Fibroblast of lung (primary cell): Measurements from ENCODE around the gene CGB7. TPM values are rescaled to one million over a fixed set of nuclear protein-coding genes. Genes with fewer than 3 reads are reported as not detected.
"Not testable (repeated sequence)": the region's sequence is repeated elsewhere in the genome, so short reads cannot be mapped to it uniquely, and the experiment has no call there.

Experiments
- DNase-seq, 2 donors: peaks; one replicate each; pipeline versions ENCODE4 v3.0.0 to v3.0.0-alpha.2; 2010; ENCODE audit warnings: low read depth in 2 of 2
- H2AFZ ChIP-seq: 2 replicates; pipeline ENCODE4 v1.5.1; 2012; ENCODE audit warnings: low read length, control low read depth, inconsistent platforms
- H3K27ac ChIP-seq: 2 replicates; pipeline ENCODE4 v1.5.1; 2011; ENCODE audit warnings: low read length, control low read depth; ENCODE audit not compliant: insufficient read depth
- H3K27me3 ChIP-seq: 2 replicates; pipeline ENCODE4 v1.5.1; 2011; ENCODE audit warnings: mild to moderate bottlenecking, low read length; ENCODE audit not compliant: control insufficient read depth, insufficient read depth
- H3K36me3 ChIP-seq: 2 replicates; pipeline ENCODE4 v1.5.1; 2011; ENCODE audit warnings: low read length; ENCODE audit not compliant: control insufficient read depth, insufficient read depth
- H3K4me1 ChIP-seq: 2 replicates; pipeline ENCODE4 v1.5.1; 2011; ENCODE audit warnings: low read length; ENCODE audit not compliant: control insufficient read depth, insufficient read depth; ENCODE audit errors: extremely low read depth
- H3K4me2 ChIP-seq: 2 replicates; pipeline ENCODE4 v1.5.1; 2011; ENCODE audit warnings: low read length, control low read depth; ENCODE audit not compliant: insufficient read depth; ENCODE audit errors: extremely low read depth
- H3K4me3 ChIP-seq, 4 experiments: fragments of 200-600 bp in 1 of 4; sonication (generic) in 1 of 4; replicated peaks in 1 of 4; 2 replicates each; pipeline ENCODE4 v1.5.1; 2011 to 2016; ENCODE audit warnings: low read length in 4 of 4, low read depth in 3 of 4, mild to moderate bottlenecking in 3 of 4, control low read depth in 2 of 4, inconsistent platforms in 1 of 4, mixed read lengths in 1 of 4; ENCODE audit not compliant: insufficient read depth in 1 of 4; ENCODE audit errors: control extremely low read depth in 1 of 4
- H3K79me2 ChIP-seq: 2 replicates; pipeline ENCODE4 v1.5.1; 2012; ENCODE audit warnings: mild to moderate bottlenecking, low read length, inconsistent platforms; ENCODE audit not compliant: control insufficient read depth, insufficient read depth
- H3K9ac ChIP-seq: 2 replicates; pipeline ENCODE4 v1.5.1; 2011; ENCODE audit warnings: mild to moderate bottlenecking, low read length, control low read depth; ENCODE audit not compliant: insufficient read depth
- H3K9me3 ChIP-seq: 2 replicates; pipeline ENCODE4 v1.5.1; 2012; ENCODE audit warnings: low read depth, low read length; ENCODE audit not compliant: control insufficient read depth, insufficient read depth
- H4K20me1 ChIP-seq: 2 replicates; pipeline ENCODE4 v1.5.1; 2011; ENCODE audit warnings: low read length; ENCODE audit not compliant: control insufficient read depth, insufficient read depth; ENCODE audit errors: extremely low read depth
- EZH2 ChIP-seq: IDR thresholded peaks from 2 replicates; pipeline ENCODE4 v1.5.1; 2012; ENCODE audit warnings: low read length, control low read depth, mild to moderate bottlenecking; ENCODE audit errors: missing control alignments
- polyA plus RNA-seq, 2 donors: library from polyadenylated mRNA; depleted of rRNA in 1 of 2; stranded (reverse) in 1 of 2; unstranded in 1 of 2; fragments of >200 nt; gene quantifications; 2 replicates each; pipeline ENCODE4 v1.2.1, GENCODE V29; 2011 to 2012; ENCODE audit warnings: missing spikeins in 1 of 2
- total RNA-seq: library from RNA; depleted of rRNA; stranded (reverse); fragments of >200 nt; gene quantifications from 2 replicates; pipeline ENCODE4 v1.2.1, GENCODE V29; 2014
- TF ChIP-seq, protein P1 (sequence below), 2 donors: IDR thresholded peaks in 1 of 2; conservative IDR thresholded peaks in 1 of 2; 1 replicate in 1 of 2; 2 replicates in 1 of 2; pipeline ENCODE4 v1.5.1; 2011 to 2012; ENCODE audit warnings: low read length in 2 of 2, control low read depth in 1 of 2, inconsistent platforms in 1 of 2, low read depth in 1 of 2, mild to moderate bottlenecking in 1 of 2

CGB7 gene
- total and polyA plus RNA-seq, 2 donors (not counting 1 experiment from before 2014, with no cell fraction given), result under 0.01 to 0.12 TPM

DNA sequence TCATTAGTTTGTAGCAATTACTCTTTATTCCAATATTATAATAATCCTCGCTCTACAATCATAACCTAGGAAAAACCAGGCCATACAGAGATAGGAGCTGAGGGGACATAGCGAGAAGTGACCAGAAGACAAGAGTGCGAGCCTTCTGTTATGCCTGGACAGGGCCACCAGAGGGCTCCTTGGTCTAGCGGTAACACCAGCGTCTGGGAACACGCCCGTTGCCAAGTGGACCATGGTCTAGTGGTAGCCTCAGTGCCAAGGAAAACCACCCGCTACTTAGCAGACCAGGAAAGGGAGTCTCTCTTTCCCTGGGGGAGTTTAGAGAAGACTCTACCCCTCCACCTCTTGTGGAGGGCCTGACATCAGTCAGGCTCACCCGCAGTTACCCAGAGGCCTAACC is 17.3 kb upstream of the CGB7 start:
- H3K9ac ChIP-seq, H3K4me1 ChIP-seq, H3K79me2 ChIP-seq, H3K9me3 ChIP-seq, H4K20me1 ChIP-seq, H3K4me3 ChIP-seq, H3K27ac ChIP-seq, H2AFZ ChIP-seq, H3K4me2 ChIP-seq, H3K36me3 ChIP-seq: not testable (repeated sequence)
- TF ChIP-seq, protein P1, sequence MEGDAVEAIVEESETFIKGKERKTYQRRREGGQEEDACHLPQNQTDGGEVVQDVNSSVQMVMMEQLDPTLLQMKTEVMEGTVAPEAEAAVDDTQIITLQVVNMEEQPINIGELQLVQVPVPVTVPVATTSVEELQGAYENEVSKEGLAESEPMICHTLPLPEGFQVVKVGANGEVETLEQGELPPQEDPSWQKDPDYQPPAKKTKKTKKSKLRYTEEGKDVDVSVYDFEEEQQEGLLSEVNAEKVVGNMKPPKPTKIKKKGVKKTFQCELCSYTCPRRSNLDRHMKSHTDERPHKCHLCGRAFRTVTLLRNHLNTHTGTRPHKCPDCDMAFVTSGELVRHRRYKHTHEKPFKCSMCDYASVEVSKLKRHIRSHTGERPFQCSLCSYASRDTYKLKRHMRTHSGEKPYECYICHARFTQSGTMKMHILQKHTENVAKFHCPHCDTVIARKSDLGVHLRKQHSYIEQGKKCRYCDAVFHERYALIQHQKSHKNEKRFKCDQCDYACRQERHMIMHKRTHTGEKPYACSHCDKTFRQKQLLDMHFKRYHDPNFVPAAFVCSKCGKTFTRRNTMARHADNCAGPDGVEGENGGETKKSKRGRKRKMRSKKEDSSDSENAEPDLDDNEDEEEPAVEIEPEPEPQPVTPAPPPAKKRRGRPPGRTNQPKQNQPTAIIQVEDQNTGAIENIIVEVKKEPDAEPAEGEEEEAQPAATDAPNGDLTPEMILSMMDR (conservative IDR thresholded peaks at IDR 0.05 in 1 of 2, IDR thresholded peaks at IDR 0.05 in 1 of 2; ENCODE audit: low read depth in 1 of 2, low read length in 2 of 2), result peak; percentile 52 to 56
- peaks cover 22% of the 10 kb centered on the region for H3K27me3 ChIP-seq
- peak; percentile 61 to 66 for DNase-seq

DNA sequence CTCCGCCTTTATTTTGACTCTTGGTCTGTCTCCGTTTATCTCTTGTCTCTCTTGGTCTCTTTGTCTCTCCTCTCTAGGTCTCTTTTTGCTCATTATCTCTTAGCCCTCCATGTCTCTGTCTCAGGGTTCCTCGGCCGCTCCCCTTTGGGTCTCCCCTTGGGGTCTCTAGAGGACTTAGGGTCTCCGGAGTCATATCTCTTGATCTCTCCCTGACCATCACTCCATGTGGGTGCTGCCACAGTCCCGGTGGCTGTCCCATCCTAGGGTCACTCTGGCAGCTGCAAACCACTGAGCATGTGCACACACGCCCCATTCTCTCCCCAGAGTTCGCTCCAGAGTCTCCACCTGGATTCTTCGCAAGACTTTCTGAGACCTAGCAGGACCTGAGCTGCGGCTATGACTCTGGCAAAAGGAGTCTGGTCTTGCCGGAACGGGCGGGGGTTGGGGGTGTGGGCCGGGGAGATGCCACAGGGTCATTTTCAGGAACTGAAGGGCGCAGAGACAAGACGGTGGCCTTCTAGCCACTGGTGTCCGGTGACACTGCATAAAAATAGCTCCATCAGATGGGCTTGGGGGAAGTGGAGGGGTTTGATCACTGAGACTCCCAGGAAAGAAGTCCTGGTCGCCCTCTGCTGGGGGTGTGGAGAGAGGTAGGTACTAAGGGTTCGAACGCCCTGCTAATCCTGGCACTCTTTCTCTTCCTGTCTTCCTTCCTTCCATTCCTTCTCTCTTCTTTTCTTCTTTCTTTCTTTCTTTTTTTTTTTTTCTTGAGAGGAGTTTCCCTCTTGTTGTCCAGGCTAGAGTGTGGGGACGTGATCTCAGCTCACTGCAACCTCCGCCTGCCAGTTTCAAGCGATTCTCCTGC is 16.2 kb upstream of the CGB7 start:
- Histone ChIP-seq H3K4me2 (no peak overlapping the region), H3K36me3 (no peaks in the 10 kb centered on the region), H3K27me3 (peaks cover 25% of the 10 kb centered on the region), H4K20me1 (no peaks in the 10 kb centered on the region), H3K27ac (no peak overlapping the region), H3K79me2 (no peaks in the 10 kb centered on the region), H3K4me1 (no peaks in the 10 kb centered on the region), H3K9ac (no peak overlapping the region), H2AFZ (no peak overlapping the region), H3K9me3 (no peaks in the 10 kb centered on the region), H3K4me3 (no peak overlapping the region)
- TF ChIP-seq, protein P1 (conservative IDR thresholded peaks at IDR 0.05 in 1 of 2, IDR thresholded peaks at IDR 0.05 in 1 of 2; ENCODE audit: low read depth in 1 of 2, low read length in 2 of 2), result peak; percentile 19 to 27
- no peak for TF ChIP-seq EZH2
- no peak for DNase-seq

DNA sequence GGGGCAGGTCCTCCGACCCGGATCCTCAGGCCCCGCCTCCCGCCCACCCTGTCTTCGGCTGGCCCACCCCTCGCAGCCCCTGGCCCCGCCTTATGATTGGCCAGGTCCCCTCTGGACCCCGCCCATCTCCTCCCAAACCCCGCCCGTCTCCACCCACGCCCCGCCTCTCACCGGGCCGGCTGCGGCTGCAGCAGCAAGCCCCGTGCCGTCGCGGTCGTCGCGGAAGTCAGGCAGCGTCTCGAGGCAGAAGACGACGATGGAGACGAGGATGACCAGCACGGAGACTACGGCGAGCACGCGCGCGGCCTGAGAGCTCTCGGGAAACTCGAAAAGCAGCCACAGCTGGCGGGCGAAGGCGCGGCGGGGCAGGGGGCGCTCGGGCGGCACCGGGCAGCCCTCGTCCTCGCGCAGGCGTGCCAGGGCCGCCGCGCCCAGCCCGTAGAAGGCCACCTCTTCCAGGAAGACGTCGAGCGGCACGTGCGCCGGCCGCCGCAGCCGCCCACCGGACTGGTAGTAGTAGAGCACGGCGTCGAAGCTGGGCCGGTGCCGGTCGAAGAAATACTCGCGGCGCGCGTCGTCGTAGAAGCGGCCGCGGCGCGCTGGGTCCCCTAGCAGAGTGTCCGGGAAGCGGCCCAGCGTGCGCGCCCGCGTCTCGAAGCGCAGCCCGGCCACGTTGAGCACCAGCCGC is 14.5 kb upstream of the CGB7 start:
- no peak overlapping the region for H3K4me3 ChIP-seq
- TF ChIP-seq, protein P1 (conservative IDR thresholded peaks at IDR 0.05 in 1 of 2, IDR thresholded peaks at IDR 0.05 in 1 of 2; ENCODE audit: low read depth in 1 of 2, low read length in 2 of 2), result no peak
- TF ChIP-seq EZH2, result peak; percentile 95
- no peak for DNase-seq
- H3K4me2 ChIP-seq, result no peak overlapping the region
- no peak overlapping the region for H3K27ac ChIP-seq
- no peaks in the 10 kb centered on the region for H3K4me1 ChIP-seq
- no peaks in the 10 kb centered on the region for H3K36me3 ChIP-seq
- H3K9ac ChIP-seq, result no peak overlapping the region
- no peaks in the 10 kb centered on the region for H4K20me1 ChIP-seq
- H2AFZ ChIP-seq, result no peak overlapping the region
- H3K9me3 ChIP-seq, result no peaks in the 10 kb centered on the region
- H3K79me2 ChIP-seq, result no peaks in the 10 kb centered on the region
- H3K27me3 ChIP-seq, result peaks cover 34% of the 10 kb centered on the region
